Measurements from ENCODE around the gene FBN2.

The FBN2 gene

DNA sequence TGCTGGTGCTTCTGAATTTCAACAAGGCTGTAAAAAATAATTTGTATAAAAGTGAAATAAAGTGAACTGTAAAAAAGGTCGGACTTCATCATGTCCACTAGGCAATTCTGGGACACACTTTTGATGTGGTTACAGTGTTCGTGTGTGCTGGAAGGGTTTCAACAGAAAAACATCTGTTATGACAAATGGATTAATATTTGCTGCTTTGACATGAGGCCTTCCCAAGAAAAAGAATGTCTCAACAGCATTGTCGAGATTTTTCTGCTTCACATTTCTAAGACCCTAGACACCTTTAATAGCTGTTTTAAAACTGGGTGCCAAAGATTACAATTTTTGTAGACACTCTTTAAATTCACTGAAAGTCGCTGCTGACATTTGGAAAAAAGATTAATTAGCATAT is 237.9 kb downstream of the FBN2 start:
- no peak for DNase-seq

DNA sequence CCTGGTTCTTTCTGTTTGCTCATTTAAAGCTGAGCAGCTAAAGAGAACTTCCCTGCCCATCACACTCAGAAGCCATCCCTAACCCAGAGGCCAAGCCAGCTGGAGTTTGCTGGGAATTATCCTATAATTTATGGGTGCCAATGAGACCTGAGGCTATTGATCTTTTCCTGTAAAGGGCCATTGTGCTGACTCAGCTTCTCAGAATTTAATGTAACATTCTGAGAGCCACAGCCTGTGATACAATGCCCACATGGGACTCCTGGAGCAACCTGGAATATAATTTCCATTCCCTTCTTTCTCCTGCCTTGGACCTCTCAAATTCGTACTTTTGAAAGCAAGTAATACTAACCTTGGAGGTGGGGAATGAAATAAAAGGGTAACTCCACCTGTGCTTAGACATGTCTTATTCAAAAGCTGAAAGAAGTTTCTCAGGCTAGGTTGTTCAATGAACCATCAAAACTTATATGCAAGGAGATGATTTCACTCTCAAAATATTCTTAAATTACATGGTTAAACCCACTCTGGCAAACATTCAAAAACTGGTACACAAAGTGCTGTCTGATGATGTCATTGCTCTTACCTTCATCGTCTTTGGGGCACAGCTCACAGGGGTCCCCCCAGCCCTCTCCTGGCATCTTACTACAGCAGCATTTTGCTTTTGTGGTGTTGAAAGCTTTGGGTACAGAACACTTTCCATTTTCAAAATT is 247.7 kb downstream of the FBN2 start:
- no peak for DNase-seq

DNA sequence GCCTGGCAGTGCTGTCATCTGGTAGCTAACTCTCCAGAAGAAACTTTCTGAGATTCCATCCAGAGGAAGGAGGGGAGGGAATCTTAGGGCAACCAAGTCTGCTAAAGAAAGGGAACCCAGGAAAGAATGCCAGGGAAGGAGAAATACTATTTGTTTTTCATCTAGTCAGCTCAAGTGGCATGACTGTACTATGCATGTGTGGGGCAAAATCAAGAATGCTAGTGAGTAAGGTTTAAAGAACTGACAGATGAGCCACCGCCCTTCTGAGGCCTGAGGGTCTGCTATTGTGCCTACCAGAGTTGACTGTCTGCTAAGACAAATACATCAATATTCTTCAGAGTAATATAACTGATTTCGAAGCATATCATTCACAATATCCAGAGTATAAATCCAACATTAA is 250.3 kb downstream of the FBN2 start:
- DNase-seq, result no peak

DNA sequence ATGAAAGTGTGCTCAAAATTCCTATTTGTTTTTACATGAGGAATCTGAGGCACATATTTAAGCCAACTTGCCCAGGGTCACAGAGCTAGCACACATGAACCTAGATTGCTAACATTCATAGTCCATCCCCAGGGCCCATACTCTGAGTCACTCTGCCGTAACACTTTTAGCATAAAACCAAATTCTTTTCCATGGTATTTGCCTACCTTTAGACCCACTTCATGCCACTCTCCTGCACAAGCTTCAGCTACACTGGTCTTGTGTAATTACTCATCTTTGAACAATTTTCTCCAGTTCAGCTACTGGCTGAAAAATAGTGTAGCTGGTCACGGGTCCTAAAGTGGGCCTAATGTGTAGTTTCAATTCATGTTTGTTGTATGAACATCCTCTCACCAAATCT is 253.8 kb downstream of the FBN2 start:
- no peak for DNase-seq

DNA sequence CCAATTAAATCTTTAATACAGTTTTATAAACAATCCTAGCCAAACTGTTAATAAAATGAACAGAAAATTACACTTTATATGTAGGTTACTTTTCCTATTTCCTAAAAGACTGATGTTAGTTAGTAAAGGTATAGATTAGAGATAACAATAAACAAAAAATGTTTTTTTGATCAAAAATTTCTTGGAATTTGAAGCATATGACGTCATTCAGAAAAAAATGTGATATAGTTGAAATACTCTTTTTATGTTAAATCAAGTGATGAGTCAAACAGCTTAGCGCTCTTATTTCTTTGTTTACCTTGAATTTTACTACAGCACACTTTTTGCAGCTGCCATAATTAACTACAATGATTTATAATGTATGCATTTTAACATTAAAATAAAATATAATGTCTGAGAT is 258.7 kb downstream of the FBN2 start:
- no peak for DNase-seq

DNA sequence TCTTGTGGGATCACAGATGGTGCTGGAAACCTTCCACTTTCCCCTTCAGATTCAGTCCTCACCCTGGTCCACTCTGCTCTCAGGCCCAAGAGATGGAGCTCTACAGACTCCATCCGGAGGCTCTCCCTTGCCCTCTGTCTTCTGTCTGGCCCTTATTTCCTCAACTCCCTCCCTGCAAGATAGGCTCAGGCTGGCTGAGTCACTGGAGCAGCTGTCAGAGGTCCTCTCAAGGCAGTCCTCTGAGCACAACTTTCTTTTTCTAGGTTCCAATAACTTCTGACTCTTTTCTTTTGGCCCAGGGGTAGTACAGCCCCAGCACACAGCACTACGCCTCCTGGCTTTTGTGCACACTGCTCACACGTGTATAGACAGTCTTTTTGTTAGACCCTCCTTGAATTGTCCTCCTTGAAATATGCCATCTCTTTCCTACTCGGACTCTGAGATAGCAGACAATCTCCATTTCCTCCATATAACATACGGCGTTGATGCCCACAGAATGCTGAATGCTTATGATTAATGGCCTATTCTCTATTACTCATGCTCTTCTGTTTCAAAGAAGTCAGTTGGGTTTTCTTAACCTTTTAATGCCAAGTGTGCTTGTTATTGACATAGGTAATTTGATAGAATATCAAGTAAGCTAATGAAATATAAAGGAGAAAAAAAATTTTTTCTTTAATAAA is 261.4 kb downstream of the FBN2 start:
- DNase-seq, result no peak

DNA sequence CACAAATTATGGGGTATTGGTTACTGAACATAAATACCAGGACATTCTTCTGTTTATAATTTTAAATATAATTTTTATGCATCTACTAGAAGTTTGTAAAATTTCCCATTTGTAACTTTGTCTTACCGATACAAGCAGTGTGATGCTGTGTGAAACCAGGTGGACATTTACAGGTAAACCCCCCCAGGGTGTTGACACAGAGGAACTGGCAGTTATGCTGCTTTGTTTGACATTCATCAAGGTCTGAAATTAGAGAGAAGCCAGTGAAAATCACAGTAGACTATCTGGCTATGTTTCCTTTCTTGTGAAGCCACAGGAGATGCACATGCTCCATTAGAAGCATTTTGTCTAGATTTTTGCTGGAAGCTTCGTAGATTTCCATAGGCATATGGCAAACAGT is 263.6 kb downstream of the FBN2 start:
- no peak for DNase-seq

DNA sequence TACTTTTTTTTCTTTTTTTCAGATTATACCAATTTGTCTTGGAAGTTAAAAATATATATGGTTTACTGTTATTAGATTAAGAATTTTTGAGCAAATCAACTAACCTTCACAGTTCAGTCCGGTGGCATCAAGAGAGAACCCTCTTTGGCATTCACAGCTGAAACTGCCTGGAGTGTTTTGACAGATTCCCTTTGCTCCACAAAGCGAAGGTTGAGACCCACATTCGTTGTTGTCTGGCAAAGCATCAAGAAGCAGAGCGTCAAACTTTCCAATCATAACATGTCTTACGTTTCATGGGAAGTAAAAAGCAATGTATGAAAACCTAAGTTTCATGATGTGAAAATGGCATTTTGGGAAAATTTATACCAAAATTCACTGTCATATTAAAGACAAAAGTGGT is 264.3 kb downstream of the FBN2 start:
- no peak for DNase-seq

DNA sequence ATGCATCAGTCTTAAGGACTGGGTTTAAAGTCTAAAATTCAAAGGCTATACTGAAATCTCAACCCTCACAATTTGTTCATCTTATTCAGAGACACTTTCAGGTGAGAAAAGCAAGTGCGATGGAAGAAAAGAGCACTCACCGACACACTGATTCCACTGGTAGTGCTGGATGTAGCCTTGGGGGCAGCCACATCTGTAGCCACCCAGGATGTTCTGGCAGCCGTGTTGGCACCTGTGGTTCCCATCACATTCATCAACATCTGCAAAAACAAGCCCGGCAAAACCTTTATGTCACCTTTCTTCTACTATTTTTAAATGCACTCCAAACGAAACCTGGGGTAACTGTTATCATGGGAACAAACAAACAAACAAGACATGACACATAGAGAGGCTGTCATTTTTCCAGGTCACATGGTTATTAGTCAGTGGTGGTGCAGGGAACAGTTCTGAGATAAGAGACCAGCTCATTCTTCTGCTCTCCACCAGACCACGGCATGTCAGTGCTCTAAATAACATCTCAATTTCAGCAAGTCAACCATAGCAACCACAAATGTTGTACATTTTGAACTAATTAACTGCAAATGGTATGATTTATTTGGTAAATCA is 266.1 kb downstream of the FBN2 start:
- DNase-seq, result no peak

DNA sequence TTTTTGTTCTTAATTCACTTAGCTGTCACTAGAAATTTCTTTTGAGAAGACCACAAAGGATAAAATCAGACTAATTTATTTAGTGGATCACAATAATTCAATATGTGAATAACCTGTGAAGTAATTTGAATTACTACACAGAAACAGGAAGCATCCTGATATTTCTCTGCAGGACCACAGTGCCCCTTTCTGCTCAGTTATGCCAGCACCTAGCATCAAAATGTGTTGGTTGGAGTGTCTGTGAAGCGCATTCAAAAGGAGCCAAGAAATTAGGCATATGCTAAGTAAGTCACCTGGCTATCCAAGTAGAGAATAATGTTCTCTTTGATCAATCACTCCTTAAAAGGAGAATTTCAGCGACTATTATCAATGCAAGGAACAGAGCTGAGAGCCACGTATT is 267.0 kb downstream of the FBN2 start:
- no peak for DNase-seq

DNA sequence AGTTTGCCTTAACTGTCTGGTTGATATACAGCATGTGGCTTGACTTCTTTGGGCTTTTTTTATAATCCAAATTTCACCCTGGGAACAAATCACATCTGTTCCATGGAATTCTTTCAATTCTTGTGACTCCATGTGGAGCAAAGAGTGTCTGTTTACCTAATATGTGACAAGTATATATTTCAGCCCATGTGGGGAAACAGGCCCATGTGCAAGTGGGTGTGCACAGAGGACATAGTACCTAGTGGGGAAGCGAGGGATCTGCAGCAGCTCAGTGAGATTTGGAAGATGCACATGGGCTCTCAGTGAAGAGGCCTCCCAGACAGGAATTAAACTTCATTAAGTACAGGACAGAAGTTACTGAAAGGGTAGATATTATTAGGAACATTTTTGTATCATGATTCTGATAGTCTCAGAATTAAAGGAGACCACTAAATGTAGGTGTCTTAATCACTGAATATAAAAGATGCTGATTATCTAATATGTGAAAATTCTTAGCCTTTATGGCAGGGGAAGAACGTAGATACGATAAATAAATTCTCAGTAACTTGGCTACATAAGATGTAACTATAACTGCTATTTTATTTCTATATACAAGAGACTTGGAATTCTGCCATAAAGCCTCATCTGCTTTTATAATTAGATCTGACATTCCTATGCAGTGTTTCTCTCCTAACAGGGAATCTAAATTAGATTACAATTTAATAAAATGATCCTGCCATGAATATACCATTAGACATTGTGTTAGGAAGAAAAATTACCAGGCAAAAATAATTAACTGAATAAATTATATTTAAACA is 273.3 kb downstream of the FBN2 start:
- no peak for DNase-seq

DNA sequence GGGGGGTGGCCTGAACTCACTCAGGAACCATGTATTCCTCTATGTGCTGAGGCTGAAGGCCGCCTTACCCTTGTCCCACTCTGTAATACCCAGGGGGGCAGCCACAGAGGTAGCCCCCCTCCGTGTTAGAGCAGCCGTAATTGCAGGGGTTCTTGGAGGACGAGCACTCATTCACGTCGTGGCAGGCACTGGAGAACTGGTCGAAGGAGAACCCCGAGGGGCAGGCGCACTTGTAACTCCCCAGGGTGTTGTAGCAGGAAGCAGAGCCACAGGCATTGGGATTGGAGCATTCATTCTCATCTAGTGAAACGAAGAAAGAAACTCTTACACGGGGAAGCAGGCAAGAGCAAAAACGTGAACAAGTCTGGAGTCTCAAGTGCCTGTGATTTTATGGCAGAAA is 274.7 kb downstream of the FBN2 start:
- no peak for DNase-seq

DNA sequence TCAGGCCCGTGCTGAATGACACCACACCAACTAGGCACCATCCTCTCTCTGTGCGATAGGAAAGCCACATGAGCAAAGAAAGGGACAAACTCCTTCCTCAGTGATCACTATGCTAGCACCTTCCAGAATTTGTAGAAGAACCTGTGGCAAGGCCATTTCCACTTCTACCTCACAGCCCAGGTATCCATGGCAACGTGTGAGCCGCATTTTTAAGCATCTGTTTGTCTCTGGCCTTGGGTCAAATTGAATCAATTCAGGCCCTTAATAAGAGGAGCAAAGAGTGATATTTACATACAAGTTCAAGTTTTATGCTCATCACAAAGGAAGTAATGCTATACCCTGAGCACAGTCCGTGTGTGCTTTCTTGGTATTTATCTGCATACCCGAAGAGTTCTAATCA is 275.1 kb downstream of the FBN2 start:
- no peak for DNase-seq

DNA sequence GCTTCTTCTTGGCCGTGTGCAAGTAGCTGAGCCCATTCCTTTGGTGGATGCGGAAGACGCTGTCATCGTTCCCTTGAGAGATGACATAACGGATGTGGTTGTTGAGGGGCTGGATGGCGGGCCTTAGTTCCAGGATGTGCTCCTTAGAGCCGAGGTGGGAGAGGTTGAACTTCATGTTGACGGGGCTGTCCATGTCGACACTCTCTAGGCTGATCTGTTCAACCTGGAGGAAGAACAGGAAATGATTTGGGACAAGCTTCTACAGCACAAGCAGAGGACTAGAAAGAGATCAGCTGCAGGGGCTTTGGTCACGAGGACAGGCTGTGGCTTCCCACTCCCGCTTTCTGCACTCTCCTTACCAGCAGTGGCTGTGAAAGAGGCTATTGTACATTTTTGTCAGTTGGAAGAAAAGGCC is 278.4 kb downstream of the FBN2 start:
- no peak for DNase-seq

DNA sequence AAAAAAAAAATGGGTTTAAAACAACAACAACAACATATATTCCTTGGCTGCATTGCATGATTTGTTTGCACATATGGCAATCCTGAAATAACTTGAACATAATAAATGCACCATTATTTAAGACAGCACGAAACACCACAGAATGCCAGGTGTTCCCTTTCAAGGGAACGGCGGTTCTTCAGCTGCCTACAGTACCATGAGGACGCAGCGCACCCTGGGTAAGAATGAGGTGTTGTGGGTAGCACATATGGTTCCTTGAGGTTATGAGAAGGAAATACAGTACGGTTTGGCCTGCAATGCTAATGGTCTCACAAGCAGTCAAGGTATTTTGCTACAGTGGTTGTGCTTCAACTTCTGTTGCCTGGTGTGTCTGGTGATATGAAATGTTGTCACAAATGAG is 279.7 kb downstream of the FBN2 start:
- no peak for DNase-seq

DNA sequence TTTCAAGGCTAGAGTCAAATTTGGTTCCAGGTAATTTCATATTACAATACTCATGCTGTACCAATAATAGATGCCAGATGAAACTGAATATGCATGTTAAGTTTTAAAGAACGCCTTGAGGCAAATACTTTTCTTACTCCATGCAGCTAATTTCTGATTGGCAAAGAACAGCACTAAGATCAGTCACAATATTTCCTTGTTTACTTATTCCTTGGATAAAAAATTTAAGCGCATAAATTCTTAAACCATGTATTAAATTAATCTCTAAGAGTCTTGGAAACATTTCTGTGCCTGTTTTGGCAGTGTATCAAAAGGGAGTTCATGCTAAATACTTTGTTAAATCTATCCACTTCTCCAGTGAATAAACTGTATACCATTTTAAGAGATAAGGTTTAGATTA is 281.0 kb downstream of the FBN2 start:
- DNase-seq, result no peak

DNA sequence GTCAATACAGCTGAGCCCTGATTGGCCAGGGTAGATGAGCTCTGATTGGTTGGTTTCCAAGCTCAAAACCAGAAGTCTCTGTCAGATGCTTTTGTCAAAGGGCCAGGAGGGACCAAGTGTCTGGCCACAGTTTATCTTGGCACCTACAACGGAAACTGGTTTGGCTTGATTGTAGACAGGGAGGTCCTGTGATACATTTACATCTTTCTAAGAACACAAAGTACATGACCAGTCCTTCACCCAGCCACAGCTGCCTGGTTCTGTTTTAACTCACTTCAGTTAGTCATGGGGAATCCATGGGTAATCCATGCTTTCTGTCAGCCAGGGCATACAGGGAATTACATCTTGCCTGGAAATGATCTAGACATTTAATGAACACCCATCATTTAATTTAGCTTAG is 283.3 kb downstream of the FBN2 start:
- DNase-seq, result no peak

DNA sequence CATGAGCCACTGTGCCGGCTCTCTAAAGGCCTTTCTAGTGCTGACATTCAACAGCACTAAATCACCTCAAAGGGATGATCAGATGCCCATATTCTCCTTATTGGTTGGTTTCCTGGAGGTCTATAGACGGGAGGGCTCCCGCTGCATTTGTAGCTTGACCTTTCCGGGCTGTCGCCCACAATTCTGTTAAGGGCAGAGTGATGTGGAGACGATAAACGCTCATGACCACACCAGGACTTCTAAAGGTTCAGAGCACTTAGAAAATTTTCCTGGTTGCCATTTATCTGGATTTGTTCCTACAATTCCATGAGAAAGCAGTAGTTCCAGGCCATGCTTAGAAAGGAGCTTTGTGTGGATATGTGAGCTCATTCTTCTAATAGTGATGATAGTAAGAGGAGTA is 284.2 kb downstream of the FBN2 start:
- no peak for DNase-seq

DNA sequence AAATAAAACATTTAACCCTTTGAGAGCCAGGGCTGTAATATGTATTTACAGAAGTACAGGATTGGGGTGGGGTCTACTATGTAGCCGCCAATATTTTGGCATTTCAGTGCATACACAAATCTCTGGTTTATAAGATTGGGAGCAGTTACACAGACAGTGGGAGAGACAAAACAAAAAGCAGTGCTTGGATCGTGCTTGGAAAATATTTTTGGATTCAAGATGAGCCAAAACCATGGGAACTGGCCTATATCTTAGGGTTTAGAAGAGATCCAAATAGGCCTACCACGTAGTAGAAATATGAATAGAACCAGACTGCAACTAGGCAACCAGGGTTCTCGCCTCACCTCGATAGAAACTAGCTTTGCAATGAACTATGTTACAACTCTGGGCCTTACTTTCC is 284.9 kb downstream of the FBN2 start:
- DNase-seq, result no peak

DNA sequence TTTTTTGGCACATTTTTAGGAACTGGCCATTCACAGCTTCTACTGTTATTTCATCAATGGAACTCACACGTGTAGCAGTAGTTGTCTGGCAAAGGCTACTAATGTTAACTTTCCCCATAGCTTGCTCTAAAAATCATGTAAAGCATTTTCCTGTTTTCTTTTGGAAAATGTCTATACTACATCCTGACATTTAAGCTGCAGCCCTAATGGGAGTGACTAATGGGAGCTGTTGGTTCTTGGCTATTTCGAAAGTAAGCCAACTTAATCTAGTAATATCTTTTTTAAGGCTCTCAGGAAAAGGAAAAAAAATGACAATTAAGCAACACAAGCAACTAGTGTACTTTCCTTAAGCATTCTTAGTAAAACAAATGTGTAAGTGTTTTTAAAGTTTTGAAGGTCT is 285.3 kb downstream of the FBN2 start:
- no peak for DNase-seq

DNA sequence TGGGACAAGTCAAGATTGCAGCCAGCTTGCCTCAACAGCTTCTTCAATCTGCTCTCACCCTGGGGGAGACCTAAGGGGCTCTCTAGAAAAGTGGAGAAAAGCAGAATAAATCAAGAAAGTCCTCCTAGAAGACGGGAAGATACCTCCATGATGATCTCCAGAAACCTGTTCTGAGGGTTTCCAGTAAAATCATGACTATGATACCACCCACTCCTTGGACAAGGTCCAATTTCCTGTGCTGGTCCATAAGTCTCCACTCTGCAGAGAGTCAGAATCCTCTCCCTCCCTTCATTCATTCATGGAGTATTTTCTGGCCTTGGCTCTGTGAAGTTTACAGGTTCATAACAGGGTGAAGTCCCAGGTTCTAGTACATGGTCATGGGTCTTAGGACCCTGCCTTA is 285.8 kb downstream of the FBN2 start:
- DNase-seq, result no peak

DNA sequence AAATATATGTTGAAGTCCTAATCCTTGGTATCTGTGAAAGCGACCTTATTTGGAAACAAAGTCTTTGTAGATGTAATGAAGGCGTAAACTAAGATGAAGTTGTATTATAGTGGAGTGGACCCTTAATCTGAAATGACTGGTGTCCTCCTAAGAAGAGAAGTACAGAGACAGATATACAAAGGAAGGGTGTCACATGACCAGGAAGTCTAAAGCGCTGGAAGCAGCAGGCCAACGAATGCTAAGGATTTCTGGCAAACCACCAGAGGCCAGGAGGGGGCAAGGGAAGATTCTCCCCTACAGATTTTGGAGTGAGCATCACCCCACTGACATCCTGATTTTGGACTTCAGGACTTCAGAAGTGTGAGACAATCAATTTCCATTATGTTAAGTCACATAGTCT is 292.1 kb downstream of the FBN2 start:
- DNase-seq, result no peak

DNA sequence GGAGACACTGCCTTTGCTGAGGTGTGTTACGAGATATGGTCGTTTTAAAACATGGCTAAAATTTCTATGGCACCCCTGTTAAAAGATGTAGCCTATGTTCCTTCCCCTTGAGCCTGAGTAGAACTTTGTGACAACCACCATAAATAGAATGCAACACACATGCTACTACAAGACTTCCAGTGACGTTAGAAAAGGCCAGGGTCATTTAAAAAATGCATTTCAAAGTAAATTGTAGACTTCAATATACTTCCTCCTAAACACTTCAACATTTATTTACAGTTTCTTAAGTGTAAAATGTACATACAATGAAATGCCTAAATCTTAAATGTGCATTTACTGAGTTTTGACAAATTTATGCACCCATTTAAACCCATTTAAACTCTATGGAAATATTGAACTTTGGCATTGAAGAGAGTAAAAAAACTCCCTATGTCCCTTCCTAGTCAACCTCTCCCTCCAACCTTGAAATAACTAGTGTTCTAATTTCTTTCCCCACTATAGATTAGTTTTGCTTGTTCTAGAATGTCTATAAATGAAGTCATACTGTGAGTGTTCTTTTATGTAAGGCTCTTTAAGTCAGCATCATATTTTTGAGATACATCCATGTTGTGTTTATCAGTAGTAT is 294.0 kb downstream of the FBN2 start:
- DNase-seq, result no peak

Data from stimulated activated CD4-positive, alpha-beta T cell treated with anti-CD3 and anti-CD28 coated beads, Interleukin-15, amount 100 ng/mL, for 24 hours (primary cell).